ENCODE measurements around the gene PDZK1IP1.

Gene PDZK1IP1

DNA sequence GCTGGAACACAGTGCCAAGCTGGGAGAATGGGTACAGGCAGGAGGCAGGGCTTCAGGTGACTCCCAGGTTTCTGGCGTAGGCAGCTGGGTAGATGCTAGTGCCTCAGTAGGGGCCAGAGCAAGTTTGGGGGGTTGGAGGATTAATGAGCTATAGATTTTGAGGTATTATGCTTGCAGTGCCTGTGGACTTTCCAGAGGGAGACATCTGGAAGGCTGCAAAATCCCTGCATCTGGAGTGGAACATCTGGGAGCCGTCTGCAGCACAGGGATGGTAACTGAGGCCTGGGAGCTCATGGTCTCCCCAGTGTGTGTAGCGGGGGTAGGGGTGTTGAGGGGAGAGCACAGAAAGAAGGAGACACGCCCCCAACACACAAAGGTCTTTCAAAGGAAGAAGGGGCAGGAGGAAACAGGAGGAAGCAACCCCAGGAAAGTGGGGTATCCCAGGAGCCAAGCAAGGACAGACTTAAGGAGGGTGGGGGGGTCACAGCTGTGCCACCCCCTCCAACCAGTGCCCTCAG, 2.2 kb upstream of the PDZK1IP1 start:
- no peaks in the 10 kb centered on the region for H3K36me3 ChIP-seq
- H3K27me3 ChIP-seq (ENCODE audit: insufficient read depth, low read depth, severe bottlenecking): peaks cover 4% of the 10 kb centered on the region
- TF ChIP-seq CTCF (IDR thresholded peaks at IDR 0.05; ENCODE audit: low read depth, low read length): no peak
- no peak overlapping the region for H3K27ac ChIP-seq
- no peak overlapping the region for H3K4me3 ChIP-seq (ENCODE audit: low read depth, low read length)
- DNase-seq: no peak
- no peaks in the 10 kb centered on the region for H3K9me3 ChIP-seq (ENCODE audit: severe bottlenecking)

- no peaks in the 10 kb centered on the region for H3K36me3 ChIP-seq
- DNase-seq: no peak
- no peaks in the 10 kb centered on the region for H3K9me3 ChIP-seq (ENCODE audit: severe bottlenecking)
- no peak overlapping the region for H3K4me3 ChIP-seq (ENCODE audit: low read depth, low read length)
- no peak for TF ChIP-seq CTCF (IDR thresholded peaks at IDR 0.05; ENCODE audit: low read depth, low read length)
- no peak overlapping the region for H3K27ac ChIP-seq
- no peaks in the 10 kb centered on the region for H3K27me3 ChIP-seq (ENCODE audit: insufficient read depth, low read depth, severe bottlenecking)
Observed at GRCh38 chr1:47190857-47191256, 1.0 kb upstream of the PDZK1IP1 start.

- H3K4me3 ChIP-seq (ENCODE audit: low read depth, low read length): no peak overlapping the region
- no peaks in the 10 kb centered on the region for H3K36me3 ChIP-seq
- no peak for TF ChIP-seq CTCF (IDR thresholded peaks at IDR 0.05; ENCODE audit: low read depth, low read length)
- no peak for DNase-seq
- H3K9me3 ChIP-seq (ENCODE audit: severe bottlenecking): no peaks in the 10 kb centered on the region
- H3K27ac ChIP-seq: no peak overlapping the region
- no peaks in the 10 kb centered on the region for H3K27me3 ChIP-seq (ENCODE audit: insufficient read depth, low read depth, severe bottlenecking)
Observed at GRCh38 chr1:47190509-47190855, 646 bp upstream of the PDZK1IP1 start.

DNA sequence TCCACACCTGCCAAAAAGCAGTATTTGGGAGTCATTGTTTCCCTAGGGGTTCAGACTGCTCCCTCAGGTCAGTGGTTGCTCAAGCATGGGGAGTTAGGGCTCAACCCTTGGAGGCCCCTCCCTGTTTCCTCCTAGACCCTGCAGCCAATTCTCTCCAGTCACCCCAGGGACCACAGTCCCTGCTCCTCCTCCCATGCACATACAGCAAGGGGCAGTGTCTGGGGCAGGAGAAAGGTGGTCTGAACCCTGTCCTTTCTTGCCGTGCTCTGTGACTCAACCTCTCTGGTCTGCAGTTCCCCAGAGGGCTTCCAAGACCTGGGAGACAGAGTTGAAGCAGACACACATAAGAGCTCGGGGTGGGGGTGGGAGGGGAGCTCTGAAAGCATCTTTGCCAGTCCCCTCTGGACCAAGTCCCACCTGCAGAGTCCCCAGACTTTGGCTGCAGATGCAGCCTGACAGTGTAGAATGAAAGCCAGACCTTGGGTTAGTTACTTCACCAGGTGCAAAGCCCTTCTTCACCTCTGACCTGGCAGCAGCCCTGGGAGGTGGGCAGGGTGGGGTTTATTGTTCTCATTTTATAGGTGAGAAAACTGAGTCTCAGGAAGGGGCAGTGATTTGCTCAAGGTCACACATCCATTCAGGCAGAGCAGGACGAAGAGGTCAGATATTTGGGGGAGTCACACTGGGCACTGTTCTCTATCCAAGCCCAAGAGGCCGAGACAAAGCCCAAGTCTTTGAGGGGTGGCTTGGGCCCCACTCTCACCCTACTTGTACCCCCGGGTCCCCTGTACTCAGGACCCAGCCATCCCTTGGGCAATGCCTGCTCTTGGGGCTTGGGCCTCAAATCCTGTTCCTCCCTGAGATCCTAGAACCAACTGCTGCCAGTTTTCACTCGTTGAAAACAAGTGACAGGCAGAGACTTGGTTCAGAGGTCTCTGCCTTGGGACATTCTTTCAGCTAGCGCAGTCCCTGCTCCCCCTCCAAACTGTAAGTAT, 748 bp downstream of the PDZK1IP1 start:
- no peaks in the 10 kb centered on the region for H3K27me3 ChIP-seq (ENCODE audit: insufficient read depth, low read depth, severe bottlenecking)
- DNase-seq: no peak
- no peak overlapping the region for H3K27ac ChIP-seq
- no peak overlapping the region for H3K4me3 ChIP-seq (ENCODE audit: low read depth, low read length)
- no peaks in the 10 kb centered on the region for H3K9me3 ChIP-seq (ENCODE audit: severe bottlenecking)
- no peak for TF ChIP-seq CTCF (IDR thresholded peaks at IDR 0.05; ENCODE audit: low read depth, low read length)
- no peaks in the 10 kb centered on the region for H3K36me3 ChIP-seq

- Histone ChIP-seq H3K4me3 (ENCODE audit: low read depth, low read length) (no peak overlapping the region), H3K27me3 (ENCODE audit: insufficient read depth, low read depth, severe bottlenecking) (no peaks in the 10 kb centered on the region), H3K27ac (no peak overlapping the region), H3K9me3 (ENCODE audit: severe bottlenecking) (no peaks in the 10 kb centered on the region), H3K36me3 (no peaks in the 10 kb centered on the region)
- no peak for TF ChIP-seq CTCF (IDR thresholded peaks at IDR 0.05; ENCODE audit: low read depth, low read length)
- DNase-seq: no peak
Observed at GRCh38 chr1:47187926-47188250, 1.9 kb downstream of the PDZK1IP1 start.
